ENCODE measurements around the gene EFEMP1.

Gene EFEMP1

DNA sequence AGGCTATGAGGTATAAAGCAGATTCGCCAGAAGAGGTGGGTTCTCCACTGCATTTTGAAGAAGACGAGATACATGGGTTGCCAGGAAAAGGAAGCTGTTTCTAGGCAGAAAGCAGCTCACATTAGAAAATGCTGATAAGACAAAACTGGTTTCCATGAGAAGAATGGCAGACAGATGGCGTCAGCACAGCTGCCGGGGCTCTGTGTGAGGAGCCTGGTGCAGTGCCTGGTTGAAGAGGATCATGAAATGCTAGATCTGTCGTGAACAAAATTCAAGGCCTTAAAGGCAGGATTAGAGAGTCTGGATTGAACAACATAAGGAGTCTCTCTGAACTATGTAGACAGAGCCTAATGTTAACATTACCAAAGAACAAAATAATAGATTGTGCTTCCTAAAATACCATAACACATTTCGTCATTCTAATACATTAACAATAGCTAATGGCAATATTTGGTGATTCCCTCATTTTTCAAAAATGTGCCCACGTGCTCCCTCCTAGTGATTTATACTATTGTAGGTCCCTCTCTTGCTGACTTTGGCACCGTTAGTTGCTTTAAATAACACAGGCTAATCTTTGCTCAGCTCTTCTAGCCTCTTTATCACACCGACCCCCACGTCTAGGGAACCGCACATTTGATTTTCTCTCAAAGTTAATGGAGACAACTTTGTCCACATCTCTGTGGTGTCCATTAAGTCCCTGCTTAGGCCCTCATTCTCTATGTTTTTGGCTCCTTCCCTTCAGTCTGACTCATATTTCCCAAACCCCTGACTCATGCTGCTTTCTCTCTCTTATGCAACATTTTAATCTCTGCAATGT is 38.2 kb downstream of the EFEMP1 start:
- DNase-seq (ENCODE audit: low spot score) (no peak), ATAC-seq (ENCODE audit: low read depth) (peak; percentile 82)

DNA sequence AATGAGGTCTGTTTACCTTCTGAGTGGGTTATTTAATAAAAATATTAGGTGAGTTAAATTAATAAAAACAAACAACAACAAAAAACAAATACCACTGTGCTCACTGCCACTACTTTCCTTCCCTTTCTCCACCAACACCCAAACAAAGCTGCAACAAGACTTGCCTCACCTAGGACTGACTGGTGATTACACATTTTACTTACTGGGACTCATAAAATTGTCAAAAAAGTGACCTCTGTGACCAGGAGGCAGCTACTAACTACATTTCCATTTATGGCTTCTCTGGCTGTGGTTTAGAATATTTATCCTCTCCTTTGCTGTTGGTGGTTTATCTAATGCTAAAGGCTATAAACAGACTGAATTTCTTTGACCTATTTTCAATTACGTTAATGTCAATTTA is 39.8 kb downstream of the EFEMP1 start:
- peak overlapping the region; percentile 76 for H3K27ac ChIP-seq (ENCODE audit: poor library complexity, severe bottlenecking)
- H3K4me1 ChIP-seq (ENCODE audit: insufficient read depth, poor library complexity, severe bottlenecking): peaks cover 54% of the 10 kb centered on the region
- ATAC-seq (ENCODE audit: low read depth) (no peak), DNase-seq (ENCODE audit: low spot score) (no peak)
- TF ChIP-seq CTCF (IDR thresholded peaks at IDR 0.05; ENCODE audit: poor library complexity, severe bottlenecking): no peak
- H3K36me3 ChIP-seq (ENCODE audit: low read depth): peaks cover 92% of the 10 kb centered on the region
- H3K4me3 ChIP-seq (ENCODE audit: severe bottlenecking): no peak overlapping the region
- no peaks in the 10 kb centered on the region for H3K9me3 ChIP-seq (ENCODE audit: severe bottlenecking)
- no peaks in the 10 kb centered on the region for H3K27me3 ChIP-seq (ENCODE audit: insufficient read depth, poor library complexity, severe bottlenecking)

More for the DNA sequence above, 38.2 kb downstream of the EFEMP1 start:
- Histone ChIP-seq H3K4me3 (ENCODE audit: severe bottlenecking) (no peak overlapping the region), H3K4me1 (ENCODE audit: insufficient read depth, poor library complexity, severe bottlenecking) (peaks cover 61% of the 10 kb centered on the region), H3K36me3 (ENCODE audit: low read depth) (peaks cover 92% of the 10 kb centered on the region), H3K27me3 (ENCODE audit: insufficient read depth, poor library complexity, severe bottlenecking) (no peaks in the 10 kb centered on the region), H3K27ac (ENCODE audit: poor library complexity, severe bottlenecking) (peak overlapping the region; percentile 76), H3K9me3 (ENCODE audit: severe bottlenecking) (no peaks in the 10 kb centered on the region)
- no peak for TF ChIP-seq CTCF (IDR thresholded peaks at IDR 0.05; ENCODE audit: poor library complexity, severe bottlenecking)

DNA sequence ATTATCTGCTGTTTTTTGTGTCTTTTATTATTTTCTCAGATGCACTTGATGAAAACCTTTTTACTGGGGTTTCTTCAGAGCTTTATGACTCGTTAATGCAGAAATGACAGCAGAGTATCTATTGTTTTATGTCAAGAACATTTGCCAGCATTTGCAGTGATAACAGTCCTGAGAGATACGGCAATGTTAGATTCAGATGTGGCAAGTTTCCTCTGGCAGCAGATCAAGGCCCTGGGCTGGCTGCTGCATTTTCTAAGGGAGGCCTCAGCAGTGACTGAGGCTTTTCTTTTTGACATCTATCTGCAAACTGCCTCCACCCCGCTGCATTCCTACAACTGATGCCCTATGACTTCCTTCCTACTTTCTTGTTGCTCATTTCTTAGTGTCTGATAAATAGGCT is 40.2 kb downstream of the EFEMP1 start:
- Histone ChIP-seq H3K27ac (ENCODE audit: poor library complexity, severe bottlenecking) (peak overlapping the region; percentile 76), H3K36me3 (ENCODE audit: low read depth) (peaks cover 92% of the 10 kb centered on the region), H3K4me1 (ENCODE audit: insufficient read depth, poor library complexity, severe bottlenecking) (peaks cover 49% of the 10 kb centered on the region), H3K27me3 (ENCODE audit: insufficient read depth, poor library complexity, severe bottlenecking) (no peaks in the 10 kb centered on the region), H3K9me3 (ENCODE audit: severe bottlenecking) (no peaks in the 10 kb centered on the region), H3K4me3 (ENCODE audit: severe bottlenecking) (no peak overlapping the region)
- no peak for DNase-seq (ENCODE audit: low spot score)
- ATAC-seq (ENCODE audit: low read depth): no peak
- no peak for TF ChIP-seq CTCF (IDR thresholded peaks at IDR 0.05; ENCODE audit: poor library complexity, severe bottlenecking)

- DNase-seq (ENCODE audit: low spot score): no peak
- Histone ChIP-seq H3K4me1 (ENCODE audit: insufficient read depth, poor library complexity, severe bottlenecking) (peaks cover 45% of the 10 kb centered on the region), H3K36me3 (ENCODE audit: low read depth) (peaks cover 97% of the 10 kb centered on the region), H3K4me3 (ENCODE audit: severe bottlenecking) (no peak overlapping the region), H3K27ac (ENCODE audit: poor library complexity, severe bottlenecking) (peak overlapping the region; percentile 76), H3K9me3 (ENCODE audit: severe bottlenecking) (no peaks in the 10 kb centered on the region), H3K27me3 (ENCODE audit: insufficient read depth, poor library complexity, severe bottlenecking) (no peaks in the 10 kb centered on the region)
- ATAC-seq (ENCODE audit: low read depth): no peak
- no peak for TF ChIP-seq CTCF (IDR thresholded peaks at IDR 0.05; ENCODE audit: poor library complexity, severe bottlenecking)
Observed at GRCh38 chr2:55882954-55883353, 40.6 kb downstream of the EFEMP1 start.
